Fibroblast of skin of back (primary cell): ENCODE data around the gene CCL1.

Experiments
- DNase-seq: peaks from one replicate; pipeline ENCODE4 v3.0.0-alpha.2; 2013

CCL1 gene

GRCh38 chr17:34382621-34383124, 19.6 kb upstream of the CCL1 start:
- DNase-seq, result peak; percentile 19

DNA sequence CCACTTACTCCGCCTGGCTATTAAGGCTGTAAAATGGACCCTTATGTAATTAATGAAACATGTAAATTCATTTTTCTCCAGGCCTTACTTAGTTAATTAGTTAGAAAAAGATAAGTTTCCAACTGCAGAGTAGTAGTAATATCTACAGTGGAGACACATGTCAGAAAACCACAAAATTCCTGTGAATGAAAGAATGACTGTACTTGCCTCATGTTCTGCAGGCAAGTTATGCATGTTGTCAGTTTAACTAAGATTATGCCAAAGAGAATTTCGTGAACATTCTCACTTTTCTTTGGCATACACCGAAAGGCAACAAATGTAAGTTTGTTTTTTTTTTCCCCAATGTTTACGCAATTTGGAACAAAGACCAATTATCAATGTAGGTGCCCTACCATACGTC, 16.8 kb upstream of the CCL1 start:
- DNase-seq, result peak; percentile 2

DNA sequence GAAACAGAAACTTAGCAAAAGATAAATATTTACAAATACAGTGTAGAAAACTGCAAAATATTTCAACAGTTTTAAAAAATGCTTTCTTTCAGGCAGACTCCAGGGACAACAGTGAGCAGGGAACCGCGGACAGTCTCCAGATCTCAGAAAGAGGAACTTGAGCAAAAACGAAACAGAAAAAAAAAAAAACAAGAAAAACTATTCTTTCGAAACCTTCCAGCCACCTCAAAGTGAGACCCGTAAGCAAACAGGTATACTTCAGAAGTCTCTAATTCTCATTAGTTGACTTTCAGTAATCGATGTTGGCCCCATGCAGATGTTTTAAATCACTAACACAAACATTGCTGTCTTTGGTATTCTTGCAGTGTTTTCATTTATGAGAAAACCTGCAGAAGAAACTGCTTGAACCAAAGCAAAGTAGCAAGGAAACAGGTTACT, 15.7 kb upstream of the CCL1 start:
- DNase-seq, result no peak

DNA sequence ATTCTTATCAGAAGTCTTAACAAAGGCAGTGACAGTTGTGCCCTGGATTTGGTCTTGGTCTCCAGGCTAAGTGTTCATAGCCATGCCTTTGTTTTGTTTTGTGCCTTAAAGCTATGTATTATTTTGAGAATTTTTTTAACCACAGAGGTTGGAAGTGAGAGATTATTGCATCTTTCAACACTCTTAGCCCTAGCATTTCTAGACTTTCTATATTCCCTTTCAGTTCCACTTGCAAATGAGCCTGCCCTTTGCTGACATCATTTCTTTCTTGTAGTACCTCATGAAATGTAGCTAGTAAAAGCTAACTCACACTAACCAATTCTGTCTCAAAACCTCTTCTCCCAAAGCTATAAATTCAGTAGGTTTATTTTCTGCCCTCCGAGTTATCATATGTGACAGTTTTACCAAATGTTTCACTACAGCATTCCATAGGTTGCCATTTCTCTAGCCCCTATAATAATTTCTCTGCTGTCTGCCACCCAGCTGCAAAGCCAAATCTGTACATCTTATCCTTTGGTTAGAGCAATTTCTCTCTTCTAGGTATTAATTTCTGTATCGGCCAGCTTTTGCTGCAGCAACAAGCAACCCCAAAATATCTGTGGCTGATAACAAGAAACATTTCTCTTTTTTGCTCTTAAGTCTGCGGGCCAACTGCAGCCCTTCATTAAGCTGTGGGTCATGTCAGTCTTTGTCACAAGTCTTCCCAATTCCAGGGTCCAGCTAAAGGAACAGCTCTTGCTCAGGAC, 14.2 kb upstream of the CCL1 start:
- no peak for DNase-seq

- no peak for DNase-seq
These were observed 12.5 kb upstream of the CCL1 start for GRCh38 chr17:34375426-34375997.

- no peak for DNase-seq
These were observed 11.4 kb upstream of the CCL1 start for GRCh38 chr17:34374457-34374856.

DNA sequence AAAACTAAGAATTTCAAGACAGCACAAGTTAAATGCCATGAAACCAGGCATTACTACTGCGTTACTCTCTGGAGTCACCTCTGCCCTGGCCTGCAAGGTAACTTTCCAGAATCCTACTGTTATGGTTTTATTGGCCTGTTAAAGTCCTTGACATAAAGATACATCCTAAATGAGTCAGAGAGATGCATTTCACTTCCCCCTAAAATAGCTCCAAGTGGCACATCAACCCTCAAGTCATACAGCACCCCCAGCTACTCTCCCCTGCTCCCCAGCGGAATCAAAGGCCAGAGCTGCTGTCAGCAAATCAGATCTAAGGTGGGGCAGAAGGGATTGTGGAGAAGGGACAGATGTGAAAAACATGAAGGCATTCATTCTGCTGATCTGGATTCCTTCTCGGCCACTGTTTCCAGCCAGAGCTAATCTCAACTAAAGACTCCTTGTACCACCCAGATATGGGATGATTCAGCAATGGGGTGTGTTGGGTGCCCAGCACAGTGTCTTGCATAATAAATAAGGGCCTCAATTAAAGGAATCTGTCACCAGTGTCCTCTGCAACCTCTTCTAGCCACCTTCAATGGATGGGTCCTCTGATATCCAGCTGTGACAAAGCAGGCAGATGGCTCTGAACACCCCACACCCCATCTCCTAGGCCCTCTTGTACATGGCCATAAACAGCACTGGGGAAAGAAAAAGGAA, 8.5 kb upstream of the CCL1 start:
- DNase-seq, result no peak

GRCh38 chr17:34370997-34371395, 8.0 kb upstream of the CCL1 start:
- DNase-seq, result no peak

GRCh38 chr17:34370376-34370996, 7.5 kb upstream of the CCL1 start:
- no peak for DNase-seq

- DNase-seq, result no peak
These were observed 6.5 kb upstream of the CCL1 start for GRCh38 chr17:34369571-34369970.

DNA sequence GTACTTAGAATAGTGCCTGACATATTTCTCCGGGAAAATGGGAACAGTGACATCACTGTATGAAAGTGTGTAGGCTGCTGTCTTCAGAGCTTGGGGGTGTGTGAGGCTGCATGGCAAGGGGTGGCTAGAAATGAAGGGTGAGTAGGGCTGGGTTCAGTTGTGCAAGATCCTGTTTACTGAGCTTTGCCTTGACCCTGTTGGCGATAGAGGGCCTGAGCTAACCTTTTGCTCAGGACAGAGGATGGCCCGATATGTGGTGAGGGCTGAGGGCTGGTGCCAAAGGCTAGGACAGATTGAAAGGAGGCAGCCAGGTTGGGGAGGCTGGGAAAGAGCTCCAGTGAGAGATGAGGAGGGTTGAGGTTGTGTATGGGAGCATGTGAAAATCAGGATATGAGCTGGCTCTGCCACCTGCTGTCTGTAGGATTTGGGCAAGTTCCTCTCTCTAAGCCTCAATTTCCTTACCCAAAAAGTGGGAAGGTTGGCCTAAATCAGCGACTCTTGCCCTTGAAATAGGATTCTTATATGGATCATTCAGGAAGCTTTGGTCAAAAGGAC, 6.0 kb upstream of the CCL1 start:
- no peak for DNase-seq

- no peak for DNase-seq
These were observed 5.3 kb upstream of the CCL1 start for GRCh38 chr17:34368196-34368945.

DNA sequence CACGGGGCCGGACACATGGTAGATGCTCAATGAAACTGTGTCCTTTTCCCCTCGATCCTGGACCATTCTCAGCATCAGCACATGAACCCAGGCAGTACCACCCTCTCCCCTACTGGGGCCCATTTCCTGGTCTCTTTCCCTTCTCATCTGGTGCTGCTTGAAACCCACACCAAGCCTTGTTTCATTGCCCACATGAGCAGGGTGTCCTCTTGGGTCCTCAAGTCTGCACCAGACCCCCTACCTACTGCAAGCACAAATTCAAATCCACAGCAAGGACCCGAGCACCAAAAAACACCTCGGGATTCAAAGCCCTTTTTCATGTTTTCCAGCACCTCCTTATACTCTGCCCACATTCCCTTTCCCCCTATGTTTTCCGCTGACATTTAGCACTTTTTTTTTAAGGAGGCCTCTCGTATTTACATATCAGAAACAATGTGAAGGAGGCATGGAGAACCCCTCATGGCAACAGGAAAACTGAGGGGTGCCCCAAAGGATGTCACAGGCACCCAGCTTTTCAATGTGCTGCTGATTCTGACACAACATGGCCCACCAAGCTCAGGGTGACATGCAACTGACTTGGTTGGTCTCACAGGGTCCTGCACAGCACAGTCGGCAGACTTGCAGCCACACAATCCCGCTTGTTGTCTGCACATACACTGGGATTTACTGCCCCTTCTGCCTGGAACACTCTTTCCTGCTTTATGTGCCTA, 4.6 kb upstream of the CCL1 start:
- DNase-seq, result no peak

DNA sequence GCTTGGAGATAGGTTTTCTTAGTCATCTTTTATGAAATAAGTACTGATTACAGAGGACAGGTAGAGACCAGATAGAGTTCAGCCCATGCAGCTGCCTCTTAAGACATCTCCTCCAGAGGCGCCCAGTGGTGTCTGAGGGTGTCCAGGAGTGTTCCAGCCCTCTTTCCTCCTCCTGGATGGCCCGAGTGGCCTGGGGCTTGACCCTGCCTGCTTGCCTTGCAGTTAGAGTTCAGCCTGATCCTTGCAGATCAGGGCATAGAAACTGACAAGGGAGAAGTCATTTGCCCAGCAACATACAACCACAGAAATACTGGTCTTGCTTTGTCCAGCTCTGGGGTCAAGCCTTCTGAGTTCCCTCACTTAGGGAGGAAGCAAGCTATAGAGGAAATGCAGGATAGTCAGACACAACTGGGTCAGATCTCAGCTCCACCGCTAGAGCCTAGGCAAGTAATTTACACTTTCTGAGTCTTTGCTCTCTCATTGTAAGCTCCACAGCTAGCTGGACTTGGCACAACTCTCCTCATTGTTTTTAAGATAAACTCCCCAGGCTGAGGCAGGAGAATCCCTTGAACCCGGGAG, 3.6 kb upstream of the CCL1 start:
- no peak for DNase-seq

DNA sequence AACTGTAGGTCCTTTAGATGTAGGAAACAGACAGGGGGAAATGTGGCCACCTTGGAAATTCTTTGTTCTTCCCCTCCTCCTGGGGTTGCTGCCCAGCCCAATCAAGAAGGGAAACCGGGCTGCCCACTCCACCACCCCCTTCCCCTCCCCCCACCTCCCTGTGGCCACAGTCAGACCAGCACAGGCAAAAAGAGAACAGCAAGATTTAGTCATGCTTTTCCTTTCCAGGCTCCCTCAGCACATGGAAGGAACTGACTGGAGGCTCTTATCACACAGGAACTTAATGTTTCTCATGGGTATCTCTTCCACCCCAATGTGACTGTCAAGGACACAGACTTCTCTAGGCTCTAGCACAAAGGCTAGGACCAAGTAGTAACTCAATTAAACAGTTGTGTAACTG, 3.0 kb upstream of the CCL1 start:
- DNase-seq, result no peak

GRCh38 chr17:34365340-34365739, 2.3 kb upstream of the CCL1 start:
- no peak for DNase-seq

DNA sequence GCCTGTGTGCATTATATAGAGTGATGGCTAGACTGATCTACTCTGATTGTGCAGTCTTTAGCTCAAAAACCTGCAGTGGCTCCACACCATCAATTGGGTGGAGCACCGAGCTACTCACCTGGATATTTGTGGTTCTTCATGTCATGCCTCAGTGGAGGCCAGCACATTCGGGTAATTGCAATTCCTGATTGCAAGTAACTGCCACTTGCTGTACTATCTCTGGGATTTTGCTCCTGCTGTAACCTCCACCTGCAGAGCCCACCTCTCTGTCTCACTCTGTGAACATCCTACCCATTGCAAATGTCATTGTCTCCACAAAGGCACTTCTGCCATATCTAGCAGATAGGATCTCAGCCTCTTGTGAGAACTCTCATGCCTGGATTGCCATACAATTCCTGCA, 1.7 kb upstream of the CCL1 start:
- no peak for DNase-seq

- DNase-seq, result peak; percentile 71
These were observed 1.5 kb downstream of the CCL1 start for GRCh38 chr17:34361478-34362061.

DNA sequence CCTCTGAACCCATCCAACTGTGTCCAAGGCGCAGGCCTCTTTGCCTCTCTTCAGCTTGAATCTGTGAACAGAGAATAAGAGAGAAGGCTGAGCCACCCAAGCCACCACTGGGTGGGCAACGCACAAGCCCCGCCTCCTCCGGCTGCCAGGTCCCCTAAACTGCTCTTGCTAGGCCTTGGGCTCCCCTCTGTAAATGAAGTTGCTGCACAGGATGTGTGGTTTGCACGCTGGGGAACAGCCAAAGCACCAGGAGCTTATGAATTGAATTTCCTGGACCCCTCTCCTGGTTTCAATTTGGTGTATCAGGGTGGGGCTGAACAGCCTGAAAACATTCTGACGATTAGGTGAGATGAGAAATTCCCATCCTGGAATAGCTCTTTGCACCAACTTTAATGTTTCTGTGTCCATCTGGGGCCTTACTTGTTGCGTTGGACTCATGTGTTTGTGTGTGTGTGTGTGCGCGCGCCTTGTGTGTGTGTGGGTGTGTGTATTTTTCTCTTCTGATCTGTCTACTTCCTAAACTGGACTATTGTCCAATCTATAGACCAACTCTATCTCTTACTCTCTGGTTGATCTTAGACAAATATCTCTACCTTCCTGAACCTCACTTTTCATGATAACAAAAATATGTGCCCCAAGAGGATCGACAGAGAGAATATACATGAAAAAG, 2.3 kb downstream of the CCL1 start:
- no peak for DNase-seq

DNA sequence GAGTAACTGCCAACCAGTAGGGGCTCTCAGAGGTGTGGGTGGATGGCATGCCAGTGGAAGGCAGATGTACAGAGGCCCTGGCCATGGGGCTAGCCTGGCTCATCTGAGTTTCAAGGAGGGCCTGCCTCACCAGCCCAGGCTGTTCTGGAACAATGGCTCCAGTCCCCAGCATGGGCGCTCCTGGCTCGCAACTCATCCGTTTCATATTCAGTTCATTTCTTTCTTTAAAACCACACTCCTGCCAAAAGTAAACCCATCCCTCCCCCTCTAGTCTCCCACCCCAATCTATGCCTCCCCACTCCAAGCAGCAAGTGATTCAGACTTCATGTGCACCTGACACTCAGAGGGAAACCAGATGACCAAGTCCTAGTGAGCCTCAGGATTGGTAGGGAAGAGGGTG, 4.4 kb downstream of the CCL1 start:
- DNase-seq, result no peak
